PC-9 (cell line): ENCODE measurements around the gene PROSER3.

Source experiments
- EZH2 ChIP-seq: fragments of 200-600 bp; sonication (generic); IDR thresholded peaks from 2 replicates; pipeline ENCODE4 v1.8.0; 2017; ENCODE audit warnings: antibody characterized with exemption, low read depth
- TF ChIP-seq, protein P1 (sequence below): fragments of 200-600 bp; sonication (generic); conservative IDR thresholded peaks from 2 replicates; pipeline ENCODE4 v1.6.1; 2017; ENCODE audit warnings: mixed run types, antibody characterized with exemption, mild to moderate bottlenecking, moderate library complexity

DNA sequence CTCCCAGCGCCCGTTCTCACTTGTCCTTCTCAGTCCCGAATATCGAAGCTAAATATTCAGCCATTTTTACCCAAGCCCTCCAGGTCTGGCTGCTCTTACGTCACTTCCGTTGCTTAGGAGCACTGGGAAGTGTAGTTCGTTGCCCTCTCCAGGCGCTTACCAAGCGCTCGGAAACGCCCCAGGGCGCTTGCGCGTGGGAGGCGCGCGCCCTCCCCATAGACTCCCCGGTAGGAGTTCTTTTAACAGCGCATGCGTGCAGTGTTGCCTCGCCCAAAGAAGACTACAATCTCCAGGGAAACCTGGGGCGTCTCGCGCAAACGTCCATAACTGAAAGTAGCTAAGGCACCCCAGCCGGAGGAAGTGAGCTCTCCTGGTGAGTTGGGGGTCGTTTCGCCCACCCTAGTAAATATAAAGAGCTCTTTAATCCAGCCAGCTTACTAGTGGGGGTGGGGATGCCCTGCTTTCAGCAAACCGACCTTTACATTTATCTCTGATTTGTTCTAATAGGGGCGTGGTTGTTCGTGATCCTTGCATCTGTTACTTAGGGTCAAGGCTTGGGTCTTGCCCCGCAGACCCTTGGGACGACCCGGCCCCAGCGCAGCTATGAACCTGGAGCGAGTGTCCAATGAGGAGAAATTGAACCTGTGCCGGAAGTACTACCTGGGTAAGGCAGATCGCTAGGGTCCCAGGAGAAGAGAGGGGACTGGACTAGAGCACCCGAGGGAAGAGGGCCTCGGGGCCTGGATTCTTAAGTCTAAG lies 12.5 kb upstream of the PROSER3 start, which contains the start of the genes PSENEN and U2AF1L4:
- TF ChIP-seq, protein P1, sequence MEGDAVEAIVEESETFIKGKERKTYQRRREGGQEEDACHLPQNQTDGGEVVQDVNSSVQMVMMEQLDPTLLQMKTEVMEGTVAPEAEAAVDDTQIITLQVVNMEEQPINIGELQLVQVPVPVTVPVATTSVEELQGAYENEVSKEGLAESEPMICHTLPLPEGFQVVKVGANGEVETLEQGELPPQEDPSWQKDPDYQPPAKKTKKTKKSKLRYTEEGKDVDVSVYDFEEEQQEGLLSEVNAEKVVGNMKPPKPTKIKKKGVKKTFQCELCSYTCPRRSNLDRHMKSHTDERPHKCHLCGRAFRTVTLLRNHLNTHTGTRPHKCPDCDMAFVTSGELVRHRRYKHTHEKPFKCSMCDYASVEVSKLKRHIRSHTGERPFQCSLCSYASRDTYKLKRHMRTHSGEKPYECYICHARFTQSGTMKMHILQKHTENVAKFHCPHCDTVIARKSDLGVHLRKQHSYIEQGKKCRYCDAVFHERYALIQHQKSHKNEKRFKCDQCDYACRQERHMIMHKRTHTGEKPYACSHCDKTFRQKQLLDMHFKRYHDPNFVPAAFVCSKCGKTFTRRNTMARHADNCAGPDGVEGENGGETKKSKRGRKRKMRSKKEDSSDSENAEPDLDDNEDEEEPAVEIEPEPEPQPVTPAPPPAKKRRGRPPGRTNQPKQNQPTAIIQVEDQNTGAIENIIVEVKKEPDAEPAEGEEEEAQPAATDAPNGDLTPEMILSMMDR = no peak
- TF ChIP-seq EZH2 = no peak
